ENCODE measurements around the gene AFDN.

DNA sequence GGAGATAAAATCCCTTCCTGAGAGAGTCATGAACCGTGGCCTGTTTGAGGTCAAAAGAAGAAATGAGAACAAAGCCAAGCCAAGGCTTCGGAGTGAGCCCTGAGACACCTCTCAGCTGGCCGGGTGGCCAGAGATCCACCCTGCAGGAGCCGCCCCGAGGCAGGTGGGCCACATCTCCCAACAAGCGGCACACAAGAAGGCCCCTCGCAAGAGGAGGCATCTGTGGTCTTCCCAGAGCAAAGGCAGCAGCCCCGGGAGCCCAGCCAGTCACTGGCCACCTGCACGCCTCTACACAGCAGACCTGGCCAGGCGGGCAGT is 30.9 kb upstream of the AFDN start:
- TF ChIP-seq CTCF (IDR thresholded peaks at IDR 0.05; ENCODE audit: insufficient read depth, low read depth, low read length) (no peak), EZH2 (IDR thresholded peaks at IDR 0.05; ENCODE audit: insufficient read depth, low read length) (no peak)

Data from astrocyte (in vitro differentiated cells and primary cell).